OCI-LY1 (cell line): Measurements from ENCODE around the gene BCAR1.

ENCODE experiments used
- H2AFZ ChIP-seq: fragments of 200-600 bp; sonication (generic), shearing (Covaris generic); 2 replicates; pipeline ENCODE4 v1.6.0; 2014; ENCODE audit warnings: antibody characterized with exemption, mild to moderate bottlenecking, low read length
- H3F3A ChIP-seq: fragments of 200-600 bp; sonication (generic), shearing (Covaris generic); 2 replicates; pipeline ENCODE4 v1.6.0; 2014; ENCODE audit warnings: mild to moderate bottlenecking, antibody characterized with exemption, low read length, moderate library complexity; ENCODE audit not compliant: insufficient read depth
- H3K27ac ChIP-seq: fragments of 200-600 bp; sonication (generic); 2 replicates; pipeline ENCODE4 v1.5.1; 2014; ENCODE audit warnings: low read length, mixed run types, mild to moderate bottlenecking, low read depth; ENCODE audit not compliant: poor library complexity, severe bottlenecking
- H3K27me3 ChIP-seq: fragments of 200-600 bp; sonication (generic); 2 replicates; pipeline ENCODE4 v1.6.0; 2014; ENCODE audit warnings: antibody characterized with exemption, mild to moderate bottlenecking, low read length, moderate library complexity; ENCODE audit not compliant: insufficient read depth
- H3K36me3 ChIP-seq: fragments of 200-600 bp; sonication (generic); 2 replicates; pipeline ENCODE4 v1.6.1; 2014; ENCODE audit warnings: mild to moderate bottlenecking, antibody characterized with exemption, low read length, moderate library complexity, mixed read lengths; ENCODE audit not compliant: insufficient read depth
- H3K4me1 ChIP-seq: fragments of 200-600 bp; sonication (generic); 2 replicates; pipeline ENCODE4 v1.5.1; 2014; ENCODE audit warnings: mild to moderate bottlenecking, low read length, moderate library complexity; ENCODE audit not compliant: insufficient read depth, severe bottlenecking
- H3K4me2 ChIP-seq: fragments of 200-600 bp; sonication (generic), shearing (Covaris generic); 2 replicates; pipeline ENCODE4 v1.6.1; 2014; ENCODE audit warnings: low read length
- H3K4me3 ChIP-seq: fragments of 200-600 bp; sonication (generic); 2 replicates; pipeline ENCODE4 v1.5.1; 2014; ENCODE audit warnings: low read length, low read depth, mild to moderate bottlenecking, mixed read lengths; ENCODE audit not compliant: poor library complexity, severe bottlenecking
- H3K79me2 ChIP-seq: fragments of 200-600 bp; shearing (Covaris generic); 2 replicates; pipeline ENCODE4 v1.6.1; 2016; ENCODE audit warnings: mixed run types, low read length, mixed read lengths; ENCODE audit not compliant: insufficient read depth
- H3K9ac ChIP-seq: fragments of 200-600 bp; sonication (generic), shearing (Covaris generic); 2 replicates; pipeline ENCODE4 v1.6.1; 2014; ENCODE audit warnings: mild to moderate bottlenecking, low read length, mixed read lengths
- H3K9me2 ChIP-seq: fragments of 200-600 bp; sonication (generic), shearing (Covaris generic); 2 replicates; pipeline ENCODE4 v1.6.1; 2014; ENCODE audit warnings: low read depth, mild to moderate bottlenecking, low read length, mixed read lengths
- H3K9me3 ChIP-seq: fragments of 200-600 bp; shearing (Covaris generic); 2 replicates; pipeline ENCODE4 v1.6.1; 2014; ENCODE audit warnings: low read length, mixed read lengths
- H4K20me1 ChIP-seq: fragments of 200-600 bp; sonication (generic), shearing (Covaris generic); 2 replicates; pipeline ENCODE4 v1.6.0; 2016; ENCODE audit warnings: mild to moderate bottlenecking, low read length; ENCODE audit not compliant: insufficient read depth
- CTCF ChIP-seq: fragments of 200-600 bp; sonication (generic), shearing (Covaris generic); IDR thresholded peaks from 2 replicates; pipeline ENCODE4 v1.5.1; 2017; ENCODE audit warnings: mild to moderate bottlenecking, antibody characterized with exemption, low read length, moderate library complexity, mixed read lengths
- EZH2 ChIP-seq: fragments of 200-600 bp; sonication (generic), shearing (Covaris generic); IDR thresholded peaks from 2 replicates; pipeline ENCODE4 v1.8.0; 2017; ENCODE audit warnings: borderline replicate concordance, mixed run types, mild to moderate bottlenecking, antibody characterized with exemption, low read length, moderate library complexity, mixed read lengths

Gene BCAR1

GRCh38 chr16:75248536-75249380, 2.7 kb downstream of the BCAR1 start:
- no peaks in the 10 kb centered on the region for H3K79me2 ChIP-seq
- H3K9ac ChIP-seq = no peak overlapping the region
- no peak overlapping the region for H3K27ac ChIP-seq

GRCh38 chr16:75248142-75248535, 3.3 kb downstream of the BCAR1 start:
- no peaks in the 10 kb centered on the region for H3F3A ChIP-seq
- no peak overlapping the region for H3K4me3 ChIP-seq
- H4K20me1 ChIP-seq = no peaks in the 10 kb centered on the region
- H3K9me2 ChIP-seq = no peaks in the 10 kb centered on the region
- no peak for TF ChIP-seq EZH2
- no peak for TF ChIP-seq CTCF
- no peak overlapping the region for H2AFZ ChIP-seq
- no peaks in the 10 kb centered on the region; the same call in 1 of the 2 replicates for H3K36me3 ChIP-seq
- H3K9me3 ChIP-seq = no peaks in the 10 kb centered on the region
- peaks cover 12% of the 10 kb centered on the region; the same call in 1 of the 2 replicates for H3K27me3 ChIP-seq
- no peak overlapping the region for H3K9ac ChIP-seq
- no peak overlapping the region for H3K27ac ChIP-seq
- H3K4me2 ChIP-seq = no peak overlapping the region
- no peaks in the 10 kb centered on the region for H3K79me2 ChIP-seq
- H3K4me1 ChIP-seq = peaks cover 11% of the 10 kb centered on the region

More at GRCh38 chr16:75248536-75249380, 2.7 kb downstream of the BCAR1 start:
- TF ChIP-seq EZH2 (no peak), CTCF (no peak)
- Histone ChIP-seq H4K20me1 (no peaks in the 10 kb centered on the region), H2AFZ (no peak overlapping the region), H3K36me3 (no peaks in the 10 kb centered on the region), H3K9me2 (no peaks in the 10 kb centered on the region), H3K27me3 (peaks cover 12% of the 10 kb centered on the region; the same call in 1 of the 2 replicates), H3K9me3 (no peaks in the 10 kb centered on the region), H3K4me2 (no peak overlapping the region), H3F3A (no peaks in the 10 kb centered on the region), H3K4me1 (peaks cover 11% of the 10 kb centered on the region), H3K4me3 (no peak overlapping the region)

- no peaks in the 10 kb centered on the region for H3K79me2 ChIP-seq
- no peak overlapping the region for H3K27ac ChIP-seq
- H3K4me1 ChIP-seq = peaks cover 11% of the 10 kb centered on the region
These were observed 4.2 kb downstream of the BCAR1 start for GRCh38 chr16:75247249-75247648.

More at GRCh38 chr16:75247249-75247648, 4.2 kb downstream of the BCAR1 start:
- Histone ChIP-seq H3K27me3 (peaks cover 12% of the 10 kb centered on the region; the same call in 1 of the 2 replicates), H3K9me2 (no peaks in the 10 kb centered on the region), H3K9me3 (no peaks in the 10 kb centered on the region), H4K20me1 (no peaks in the 10 kb centered on the region), H3K4me2 (no peak overlapping the region), H2AFZ (no peak overlapping the region), H3K9ac (no peak overlapping the region), H3F3A (no peaks in the 10 kb centered on the region), H3K36me3 (no peaks in the 10 kb centered on the region; the same call in 1 of the 2 replicates), H3K4me3 (no peak overlapping the region)
- TF ChIP-seq CTCF = no peak
- no peak for TF ChIP-seq EZH2
